Smooth muscle cell of the brain vasculature (primary cell): ENCODE measurements around the gene ZMIZ2.

Experiments
- DNase-seq: peaks from one replicate; pipeline ENCODE4 v3.0.0-alpha.2; 2012; ENCODE audit warnings: low read depth, low spot score

ZMIZ2 gene

DNA sequence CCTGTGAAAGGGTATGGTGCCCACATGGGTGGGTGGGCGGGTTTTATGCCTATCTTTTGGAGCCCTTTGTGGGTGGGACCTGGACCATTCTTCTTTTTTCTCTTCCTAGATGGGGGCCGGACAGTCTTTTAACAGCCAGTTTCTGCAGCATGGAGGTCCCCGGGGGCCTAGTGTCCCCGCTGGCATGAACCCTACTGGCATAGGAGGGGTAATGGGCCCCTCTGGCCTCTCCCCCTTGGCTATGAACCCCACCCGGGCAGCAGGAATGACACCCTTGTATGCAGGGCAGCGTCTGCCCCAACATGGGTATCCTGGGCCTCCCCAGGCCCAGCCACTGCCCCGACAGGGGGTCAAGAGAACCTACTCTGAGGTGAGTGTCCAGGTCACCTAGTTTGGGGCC is 9.1 kb downstream of the ZMIZ2 start:
- DNase-seq, result no peak

DNA sequence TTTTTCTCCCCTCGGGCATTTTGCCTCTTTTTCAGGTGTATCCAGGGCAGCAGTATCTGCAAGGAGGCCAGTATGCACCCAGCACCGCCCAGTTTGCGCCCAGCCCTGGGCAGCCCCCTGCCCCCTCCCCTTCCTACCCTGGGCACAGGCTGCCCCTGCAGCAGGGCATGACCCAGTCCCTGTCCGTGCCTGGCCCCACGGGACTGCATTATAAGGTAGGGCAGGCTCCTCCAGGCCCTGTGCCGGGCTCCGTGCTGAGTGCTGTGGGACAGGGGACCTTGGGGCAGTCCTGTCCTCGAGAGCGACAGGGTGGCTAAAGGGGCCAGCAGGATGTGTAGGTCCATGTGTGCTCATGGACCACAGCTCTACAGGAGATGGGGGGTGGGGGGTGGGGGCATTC is 10.6 kb downstream of the ZMIZ2 start:
- DNase-seq, result no peak

DNA sequence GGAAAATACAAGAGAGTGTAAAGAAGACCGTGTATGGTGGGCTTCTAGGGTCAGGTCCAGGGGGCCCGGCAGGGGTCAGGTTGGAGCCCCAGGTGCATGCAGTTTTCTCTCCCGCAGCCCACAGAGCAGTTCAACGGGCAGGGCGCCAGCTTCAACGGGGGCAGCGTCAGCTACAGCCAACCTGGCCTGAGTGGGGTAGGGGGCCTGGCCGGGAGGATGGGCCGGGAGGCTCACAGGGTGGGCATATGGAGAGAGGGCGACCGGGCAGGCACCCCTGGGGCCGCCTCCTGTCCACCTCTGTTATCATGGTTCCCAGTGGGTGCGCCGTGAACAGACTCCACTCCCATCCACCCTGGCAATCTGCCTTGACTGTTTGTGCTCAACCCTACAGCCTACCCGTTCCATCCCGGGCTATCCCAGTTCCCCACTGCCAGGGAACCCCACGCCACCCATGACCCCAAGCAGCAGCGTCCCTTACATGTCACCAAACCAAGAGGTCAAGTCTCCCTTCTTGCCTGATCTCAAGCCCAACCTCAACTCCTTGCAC is 11.5 kb downstream of the ZMIZ2 start:
- DNase-seq, result no peak

DNA sequence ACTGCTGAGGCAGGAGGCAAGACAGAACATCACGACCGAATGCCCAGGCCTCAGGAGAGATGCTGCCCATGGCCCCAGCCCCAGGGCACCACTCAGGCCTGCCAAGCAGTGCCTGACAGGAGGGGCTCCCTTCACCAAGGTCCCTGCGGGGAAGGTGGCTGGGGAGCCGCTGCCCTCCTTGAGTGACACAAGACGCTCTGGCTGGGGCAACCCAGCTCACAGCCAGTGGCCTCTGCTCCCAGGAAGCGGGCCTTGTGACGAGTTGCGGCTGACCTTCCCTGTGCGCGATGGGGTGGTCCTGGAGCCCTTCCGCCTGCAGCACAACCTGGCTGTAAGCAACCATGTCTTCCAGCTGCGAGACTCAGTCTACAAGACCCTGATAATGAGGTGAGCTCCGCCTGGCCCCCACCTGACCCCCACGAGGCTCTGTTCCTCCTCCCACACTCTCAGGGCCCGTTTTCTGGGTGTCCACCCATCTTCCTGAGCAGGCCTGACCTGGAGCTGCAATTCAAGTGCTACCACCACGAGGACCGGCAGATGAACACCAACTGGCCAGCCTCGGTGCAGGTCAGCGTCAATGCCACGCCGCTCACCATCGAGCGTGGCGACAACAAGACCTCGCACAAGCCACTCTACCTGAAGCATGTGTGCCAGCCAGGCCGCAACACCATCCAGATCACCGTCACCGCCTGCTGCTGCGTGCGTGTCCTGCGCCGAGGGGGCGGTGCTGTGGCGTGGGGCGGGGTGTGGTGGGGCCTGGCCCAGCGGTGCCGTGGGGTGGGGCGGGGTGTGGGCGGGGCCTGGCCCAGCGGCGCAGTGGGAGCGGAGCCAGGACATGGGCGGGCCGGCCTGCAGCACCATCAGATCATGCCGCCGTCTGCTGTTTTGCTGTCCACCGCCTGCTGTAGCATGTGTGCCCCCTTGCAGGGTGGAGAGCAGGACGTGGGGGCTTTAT is 12.8 kb downstream of the ZMIZ2 start:
- DNase-seq, result no peak

DNA sequence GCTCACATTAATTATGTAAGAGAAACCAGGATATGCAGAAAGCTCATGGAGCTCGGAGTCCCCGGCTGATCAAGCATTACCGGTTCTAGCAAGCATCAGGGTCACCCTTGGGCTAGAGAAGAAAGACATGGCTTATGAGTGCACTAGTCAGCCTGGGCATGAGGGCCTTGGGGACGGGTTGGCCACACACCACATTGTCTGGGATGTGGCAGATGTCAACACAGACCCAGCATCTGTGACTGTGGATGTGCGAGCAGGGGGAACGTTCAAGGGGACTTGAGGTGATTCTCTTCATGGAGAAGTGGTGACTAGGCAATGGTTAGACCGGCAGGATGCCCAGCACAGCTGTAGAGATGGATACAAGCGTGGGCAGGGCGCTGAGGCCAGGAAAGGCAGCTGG is 13.7 kb downstream of the ZMIZ2 start:
- no peak for DNase-seq

DNA sequence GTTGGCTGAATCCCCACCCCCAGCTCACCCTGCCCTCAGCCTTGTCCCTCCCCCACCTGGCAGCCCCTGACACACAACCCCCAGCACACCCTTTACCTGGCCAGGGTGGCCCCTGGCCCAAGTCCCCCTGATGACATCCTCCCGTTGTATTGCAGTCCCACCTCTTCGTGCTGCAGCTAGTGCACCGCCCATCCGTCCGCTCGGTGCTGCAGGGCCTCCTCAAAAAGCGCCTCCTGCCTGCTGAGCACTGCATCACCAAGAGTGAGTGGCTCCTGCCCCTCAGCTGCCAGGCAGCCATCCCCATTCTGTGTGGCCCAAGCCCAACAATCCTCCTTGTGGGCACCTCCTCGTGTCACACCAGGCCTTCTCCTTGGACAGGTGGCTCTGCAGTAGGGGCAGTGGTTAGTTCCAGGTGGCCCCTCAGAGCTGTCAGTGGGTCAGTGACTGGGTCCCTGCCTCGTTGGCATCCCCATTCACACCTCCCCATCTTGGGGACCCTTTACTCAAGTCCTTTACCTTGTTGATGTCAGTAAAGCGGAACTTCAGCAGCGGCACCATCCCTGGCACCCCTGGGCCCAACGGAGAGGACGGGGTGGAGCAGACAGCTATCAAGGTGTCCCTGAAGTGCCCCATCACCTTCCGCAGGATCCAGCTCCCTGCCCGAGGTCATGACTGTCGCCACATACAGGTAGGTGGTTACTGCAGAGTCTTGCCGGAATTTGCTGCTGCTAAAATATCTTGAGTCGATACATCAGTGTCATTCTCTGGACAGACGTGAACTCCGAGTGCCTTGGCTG is 14.3 kb downstream of the ZMIZ2 start:
- DNase-seq, result no peak

DNA sequence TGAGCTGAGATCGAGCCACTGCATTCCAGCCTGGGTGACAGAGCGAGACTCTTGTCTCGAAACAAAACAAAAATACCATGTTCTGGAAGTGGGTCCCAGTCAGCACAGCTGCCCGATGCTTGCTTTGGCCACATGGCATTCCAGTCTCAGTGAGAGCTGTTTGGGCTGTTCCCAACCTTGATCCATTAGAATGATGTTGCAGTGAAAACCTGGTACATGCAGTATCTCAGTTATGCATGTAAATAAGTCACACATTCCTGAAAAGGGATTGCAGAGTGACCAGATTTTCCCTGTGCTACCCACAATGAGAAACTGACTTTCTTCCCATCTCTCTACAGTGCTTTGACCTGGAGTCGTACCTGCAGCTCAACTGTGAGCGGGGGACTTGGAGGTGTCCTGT is 15.4 kb downstream of the ZMIZ2 start:
- no peak for DNase-seq

DNA sequence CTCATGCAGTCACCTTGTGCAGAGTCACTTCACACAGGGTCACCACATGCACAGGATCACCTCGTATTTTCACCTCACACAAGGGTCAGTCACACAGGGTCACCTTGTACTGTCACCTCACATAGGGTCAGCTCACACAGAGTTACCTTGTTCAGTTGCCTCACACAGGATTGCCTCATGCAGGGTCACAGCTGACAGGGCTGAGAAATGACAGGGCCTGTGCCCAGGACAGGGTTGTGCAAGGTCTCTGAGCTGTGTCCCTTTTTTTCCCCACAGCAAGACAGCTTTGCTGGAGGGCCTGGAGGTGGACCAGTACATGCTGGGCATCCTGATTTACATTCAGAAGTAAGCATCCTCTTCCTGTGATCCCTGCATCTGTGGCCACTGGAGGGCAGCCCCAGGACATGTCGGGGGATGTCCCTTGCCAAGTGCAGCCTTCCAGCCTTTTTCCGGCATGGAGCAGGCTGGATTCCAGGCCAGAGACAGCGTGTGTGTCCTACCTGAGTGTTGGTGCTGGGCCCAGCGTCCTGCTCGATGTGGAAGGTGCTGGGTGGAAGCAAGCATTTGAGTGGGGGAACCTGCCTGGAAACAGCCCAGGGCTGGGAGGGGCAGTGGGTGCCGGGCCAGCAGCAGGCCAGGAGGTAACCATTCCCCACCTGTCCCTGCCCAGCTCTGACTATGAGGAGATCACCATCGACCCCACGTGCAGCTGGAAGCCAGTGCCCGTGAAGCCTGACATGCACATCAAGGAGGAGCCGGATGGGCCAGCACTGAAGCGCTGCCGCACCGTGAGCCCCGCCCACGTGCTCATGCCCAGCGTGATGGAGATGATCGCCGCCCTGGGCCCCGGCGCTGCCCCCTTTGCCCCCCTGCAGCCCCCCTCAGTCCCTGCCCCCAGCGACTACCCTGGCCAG is 16.3 kb downstream of the ZMIZ2 start:
- no peak for DNase-seq

DNA sequence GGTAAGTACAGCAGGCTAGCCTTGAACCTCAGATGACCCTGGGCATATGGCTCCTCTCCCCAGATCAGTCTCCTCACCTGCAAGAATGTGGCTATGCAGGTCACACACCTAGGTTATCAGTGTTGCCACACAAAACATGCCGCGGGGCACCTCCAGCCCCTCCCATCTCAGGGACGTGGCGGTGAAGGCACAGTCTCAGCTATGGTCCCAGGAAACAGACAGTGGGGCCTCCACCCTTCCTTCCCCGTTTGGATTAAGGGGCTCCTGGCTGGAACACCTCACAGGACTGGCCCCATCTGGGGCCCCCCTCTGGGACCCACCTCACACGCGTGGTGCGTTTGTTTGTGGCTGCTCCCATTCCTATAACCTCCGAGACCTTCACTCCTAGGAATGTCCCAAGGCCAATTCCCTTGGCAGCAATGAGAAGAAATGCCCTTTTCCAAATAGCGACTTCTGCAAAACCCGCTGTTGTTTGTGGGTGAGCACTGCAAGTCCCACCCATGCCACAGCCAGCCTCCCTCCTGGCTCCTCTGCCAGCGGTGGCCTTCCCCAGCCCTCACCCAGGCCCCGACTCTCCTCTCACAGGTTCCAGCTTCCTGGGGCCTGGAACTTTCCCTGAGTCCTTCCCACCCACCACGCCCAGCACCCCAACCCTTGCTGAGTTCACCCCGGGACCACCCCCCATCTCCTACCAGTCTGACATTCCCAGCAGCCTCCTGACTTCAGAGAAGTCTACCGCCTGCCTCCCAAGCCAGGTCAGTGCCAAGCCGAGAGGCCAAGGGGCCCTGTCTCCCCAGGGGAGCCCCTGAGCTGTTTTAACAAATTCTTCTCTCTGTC is 17.1 kb downstream of the ZMIZ2 start:
- no peak for DNase-seq

DNA sequence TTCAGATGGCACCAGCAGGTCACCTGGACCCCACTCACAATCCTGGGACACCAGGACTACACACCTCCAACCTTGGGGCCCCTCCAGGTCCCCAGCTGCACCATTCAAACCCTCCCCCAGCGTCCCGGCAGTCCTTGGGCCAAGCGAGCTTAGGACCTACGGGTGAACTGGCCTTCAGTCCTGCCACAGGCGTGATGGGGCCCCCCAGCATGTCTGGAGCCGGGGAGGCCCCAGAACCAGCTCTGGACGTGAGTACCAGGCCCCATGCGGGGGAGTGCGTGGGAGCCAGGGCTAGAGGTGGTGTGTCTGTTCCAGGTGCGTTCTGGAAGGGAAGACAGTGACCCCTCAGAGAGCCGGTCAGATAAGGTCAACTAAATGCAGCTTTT is 17.8 kb downstream of the ZMIZ2 start:
- DNase-seq, result no peak

DNA sequence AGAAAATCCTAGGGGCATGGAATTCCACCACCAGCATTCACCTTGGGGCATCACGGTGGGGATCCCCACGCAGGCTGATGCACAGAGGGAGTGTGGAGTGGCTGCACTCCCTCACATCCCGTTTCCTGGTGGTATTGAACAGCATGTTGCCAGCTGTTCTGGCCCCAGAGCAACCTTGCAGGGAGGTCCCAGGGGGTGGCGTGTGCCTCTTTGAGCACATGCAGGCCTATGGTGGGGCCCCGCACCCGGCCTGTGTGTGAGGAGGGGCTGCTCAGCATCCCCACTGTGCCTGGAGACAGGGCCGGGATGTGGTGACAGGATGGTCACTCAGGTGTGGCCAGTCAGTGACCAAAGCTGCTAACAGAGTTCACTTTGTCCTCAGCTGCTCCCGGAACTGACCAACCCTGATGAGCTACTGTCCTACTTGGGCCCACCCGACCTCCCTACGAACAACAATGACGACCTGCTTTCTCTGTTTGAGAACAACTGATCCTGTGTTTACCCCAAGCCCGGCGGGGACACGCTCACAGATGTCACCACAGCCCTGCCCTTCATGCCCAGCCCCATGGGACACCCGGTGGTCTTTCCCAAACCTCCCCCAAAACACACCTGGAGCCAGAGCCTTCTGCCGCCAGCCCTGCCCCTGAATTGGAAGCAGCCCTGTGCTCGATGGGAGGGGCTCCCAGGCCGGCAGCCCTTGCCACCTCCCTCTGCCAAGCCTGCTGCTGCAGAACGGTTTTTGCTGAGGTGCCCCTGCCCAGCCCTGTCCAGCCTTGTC is 18.7 kb downstream of the ZMIZ2 start:
- DNase-seq, result no peak

DNA sequence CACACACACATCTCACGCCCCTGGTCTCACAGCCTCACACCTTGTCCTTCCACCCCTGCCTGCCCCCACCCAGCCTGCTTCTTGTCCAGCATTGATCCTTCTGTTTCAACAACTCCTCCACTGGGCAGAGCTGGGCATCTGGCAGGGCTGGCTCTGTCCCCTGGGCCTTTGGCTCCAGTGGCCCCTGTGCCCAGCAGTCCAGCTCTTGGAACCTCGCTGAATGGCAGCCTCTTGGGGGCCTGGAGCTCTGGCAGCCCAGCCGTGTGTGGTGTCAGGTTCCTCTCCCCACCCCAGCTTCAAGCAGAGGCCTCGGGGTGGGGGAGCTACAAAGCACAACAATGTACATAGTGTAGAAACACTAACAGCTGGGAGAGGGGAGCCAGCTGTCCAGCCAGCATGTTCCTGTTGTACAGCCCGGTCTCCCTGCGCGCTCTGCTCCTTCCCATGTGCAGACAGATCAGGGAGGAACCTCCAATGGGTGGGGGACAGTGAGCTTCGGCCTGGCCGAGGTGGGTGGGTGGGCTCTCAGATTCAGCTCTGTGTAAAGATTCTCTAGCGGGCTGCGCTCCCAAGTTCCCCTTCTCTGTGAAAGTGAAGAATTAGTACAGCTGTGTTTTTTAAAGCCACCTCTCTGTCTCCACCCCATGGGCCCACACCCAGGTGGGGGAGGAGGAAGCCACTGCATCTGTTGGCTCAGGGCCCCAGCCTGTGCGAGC is 19.4 kb downstream of the ZMIZ2 start:
- DNase-seq, result peak; percentile 73

DNA sequence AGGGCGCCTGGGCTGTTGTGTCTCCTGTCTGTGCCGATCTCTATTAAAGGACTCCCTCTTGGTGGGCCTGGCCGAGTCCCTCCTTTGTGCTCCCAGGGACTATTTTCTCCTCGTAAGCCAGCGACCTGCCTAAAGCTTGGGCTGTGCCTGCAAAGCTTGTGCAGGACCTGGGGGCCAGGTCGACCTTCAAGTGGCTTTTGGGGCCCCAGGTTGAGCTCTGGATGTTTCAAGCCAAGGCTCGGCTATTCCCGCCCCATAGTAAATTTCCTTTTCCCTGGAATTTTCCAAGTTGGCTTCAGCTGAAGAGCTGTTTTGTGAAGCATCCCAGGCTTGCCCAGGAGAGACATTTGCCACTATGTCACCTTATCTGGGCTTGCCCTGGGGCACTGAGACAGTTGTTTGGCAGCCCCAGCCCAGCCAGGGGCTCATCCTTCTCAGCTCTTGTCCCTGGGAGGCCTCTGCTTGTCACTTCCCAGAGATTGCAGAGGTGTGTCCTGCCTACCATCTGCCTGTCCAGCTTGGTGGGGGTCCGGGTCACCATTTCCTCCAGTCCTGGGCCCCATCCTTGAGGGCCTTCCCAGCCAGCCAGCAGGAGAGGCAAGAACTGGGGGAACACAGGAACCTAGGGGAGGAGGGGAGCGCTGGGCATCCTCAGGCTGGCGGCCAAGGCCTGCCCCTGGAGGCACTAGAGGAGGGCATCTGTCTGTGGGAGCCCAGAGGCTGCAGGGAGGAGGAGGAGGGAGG is 20.2 kb downstream of the ZMIZ2 start:
- DNase-seq, result no peak

DNA sequence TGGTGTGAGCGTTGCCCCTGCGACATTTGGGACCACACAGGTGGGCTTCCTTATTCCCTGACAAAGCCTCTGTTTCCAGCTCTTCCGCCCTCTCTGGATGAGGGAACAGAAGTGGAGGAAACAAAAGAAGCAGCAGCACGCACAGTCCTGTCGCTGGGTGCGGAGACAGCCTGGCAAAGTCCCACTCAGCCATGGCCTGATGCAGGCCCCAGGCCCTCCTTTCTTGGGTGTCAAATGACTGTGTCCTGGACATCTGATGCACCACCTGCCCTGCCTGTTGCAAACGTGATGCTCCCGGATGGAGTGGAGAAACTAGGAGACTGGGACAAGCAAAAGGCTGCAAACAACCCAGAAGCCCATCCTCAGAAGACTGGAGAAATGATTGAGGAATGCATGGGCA is 20.7 kb downstream of the ZMIZ2 start:
- no peak for DNase-seq

DNA sequence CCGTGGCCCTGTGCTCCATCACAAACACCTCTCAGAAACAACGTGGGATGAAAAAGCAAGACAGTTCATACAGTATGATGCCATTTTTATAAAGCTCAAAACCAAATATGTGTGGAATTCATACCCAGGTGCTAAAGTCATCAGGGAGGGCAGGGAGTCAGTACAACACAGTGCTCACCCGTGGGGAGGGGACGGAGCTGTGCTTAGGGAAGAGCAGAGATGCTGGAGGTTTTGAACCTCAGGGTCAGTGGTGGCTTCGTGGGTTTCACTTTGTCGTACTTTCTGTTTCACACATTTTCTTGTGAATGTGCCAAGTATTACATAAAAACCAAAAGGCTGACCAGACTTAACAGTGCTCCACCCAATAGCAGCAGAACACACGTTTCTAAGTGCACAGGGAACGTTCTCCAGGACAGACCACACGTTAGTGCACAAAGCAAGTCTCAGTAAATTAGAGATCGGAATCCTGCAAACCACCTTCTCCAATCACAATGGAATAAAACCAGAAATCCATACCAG is 21.2 kb downstream of the ZMIZ2 start:
- no peak for DNase-seq

DNA sequence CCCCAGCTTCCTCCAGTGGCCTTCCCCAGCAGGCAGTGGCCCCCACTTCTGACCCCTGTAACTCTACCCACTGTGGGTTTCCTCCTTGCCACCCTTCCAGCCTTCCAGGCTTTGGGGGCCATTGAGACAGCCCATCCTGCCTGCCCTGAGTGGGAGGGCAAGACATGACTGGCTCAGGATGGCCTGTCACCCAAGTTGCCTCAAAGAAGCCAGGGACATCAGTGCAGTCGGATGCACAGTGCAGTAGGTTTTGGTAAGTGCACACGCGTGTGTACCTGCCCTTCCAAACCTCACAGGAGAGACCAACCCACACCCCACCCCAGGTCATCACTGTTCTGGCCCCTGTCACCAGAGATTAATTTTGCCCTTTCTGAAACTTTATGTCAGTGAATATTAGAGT is 22.7 kb downstream of the ZMIZ2 start:
- no peak for DNase-seq

DNA sequence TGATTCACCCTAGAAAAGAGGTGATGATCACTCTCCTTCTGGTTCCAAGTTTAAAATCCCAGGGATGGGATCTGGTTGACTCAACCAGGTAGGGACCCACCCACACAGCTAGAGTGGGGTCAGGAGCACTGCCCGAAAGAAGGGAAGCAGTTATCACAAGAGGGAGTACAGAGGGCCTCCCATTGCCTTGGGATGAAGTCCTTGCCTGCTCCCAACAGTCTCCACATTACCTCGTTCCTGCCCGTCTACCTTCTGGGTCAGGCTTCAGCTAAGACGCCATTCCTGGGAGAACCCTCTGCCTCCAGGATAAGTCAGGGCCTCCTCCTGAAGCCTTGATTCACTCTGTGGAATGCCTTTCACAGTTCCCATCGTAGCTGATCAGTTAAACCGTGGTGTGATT is 23.8 kb downstream of the ZMIZ2 start:
- DNase-seq, result no peak

DNA sequence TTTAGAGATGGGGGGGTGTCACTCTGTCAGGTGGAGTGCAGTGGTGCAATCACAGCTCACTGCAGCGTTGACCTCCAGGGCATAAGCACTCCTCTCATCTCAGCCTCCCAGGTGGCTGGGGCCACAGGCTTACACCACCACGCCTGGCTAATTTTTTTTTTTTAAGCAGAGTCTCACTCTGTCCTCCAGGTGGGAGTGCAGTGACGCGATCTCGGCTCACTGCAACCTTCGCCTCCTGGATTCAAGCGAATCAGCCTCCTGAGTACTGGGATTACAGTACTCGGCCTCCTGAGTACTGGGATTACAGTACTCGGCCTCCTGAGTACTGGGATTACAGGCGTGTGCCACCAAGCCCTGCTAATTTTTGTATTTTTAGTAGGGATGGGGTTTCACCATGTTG is 24.2 kb downstream of the ZMIZ2 start:
- no peak for DNase-seq
